Measurements from ENCODE around the gene C9orf40.
A peak's percentile ranks its signal among the peaks of the same experiment; 100 is the strongest.

The C9orf40 gene, protein sequence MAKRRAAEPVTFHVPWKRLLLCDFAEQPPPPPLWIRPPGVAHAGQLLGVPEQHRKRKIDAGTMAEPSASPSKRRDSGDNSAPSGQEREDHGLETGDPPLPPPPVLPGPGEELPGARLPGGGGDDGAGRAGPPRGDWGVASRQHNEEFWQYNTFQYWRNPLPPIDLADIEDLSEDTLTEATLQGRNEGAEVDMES

DNA sequence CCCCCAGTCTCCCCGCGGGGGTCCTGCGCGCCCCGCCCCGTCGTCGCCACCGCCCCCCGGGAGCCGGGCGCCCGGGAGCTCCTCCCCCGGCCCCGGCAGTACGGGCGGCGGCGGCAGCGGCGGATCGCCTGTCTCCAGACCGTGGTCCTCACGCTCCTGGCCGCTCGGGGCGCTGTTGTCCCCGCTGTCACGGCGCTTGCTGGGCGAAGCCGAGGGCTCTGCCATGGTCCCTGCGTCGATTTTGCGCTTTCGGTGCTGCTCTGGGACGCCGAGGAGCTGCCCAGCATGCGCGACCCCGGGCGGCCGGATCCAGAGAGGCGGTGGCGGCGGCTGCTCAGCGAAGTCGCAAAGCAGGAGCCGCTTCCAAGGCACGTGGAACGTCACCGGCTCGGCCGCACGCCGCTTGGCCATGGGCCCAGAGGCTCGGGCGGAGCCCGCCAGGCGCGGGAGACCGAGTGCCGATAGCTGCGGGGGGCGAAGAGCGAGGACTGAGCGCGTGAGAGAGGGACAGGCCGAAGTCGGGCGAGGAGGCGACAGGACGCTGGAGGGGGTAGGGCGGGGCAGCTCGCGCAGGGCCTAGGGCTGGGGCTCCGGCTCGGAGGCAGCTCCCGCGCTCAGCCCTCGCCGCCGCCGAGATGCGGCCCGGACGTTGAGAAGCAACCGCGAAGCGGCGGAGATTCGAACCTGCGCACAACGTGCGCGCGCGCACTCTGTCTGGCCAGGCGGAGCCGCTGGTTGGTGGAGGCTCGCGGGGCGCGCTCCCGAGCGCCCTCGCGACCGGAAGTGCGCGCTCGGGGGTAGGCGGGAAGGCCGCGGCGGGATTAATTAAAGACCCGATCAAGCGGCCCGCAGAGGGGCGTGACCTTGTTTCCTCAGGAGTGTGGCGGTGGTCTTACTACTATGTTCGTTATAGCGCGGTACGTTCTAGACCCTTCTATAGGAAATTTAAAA, at the start of gene C9orf40:
Gene C9orf40, minus strand, starts transcription at position 712 of the 951 bp plus-strand sequence. Its CDS starts 301 bp downstream, at position 411.
- peak; percentile 95 for DNase-seq (ENCODE audit: extremely low read depth, insufficient read length)
- Histone ChIP-seq H3K36me3 (ENCODE audit: control insufficient read depth, insufficient read depth, low read length) (no peaks in the 10 kb centered on the region), H3K4me3 (replicated peaks; ENCODE audit: low read depth, low read length) (peak within 1 kb of the TSS; percentile 99), H3K27me3 (replicated peaks; ENCODE audit: control insufficient read depth, insufficient read depth, low read length) (no peaks in the 10 kb centered on the region)
- TF ChIP-seq, protein P1, sequence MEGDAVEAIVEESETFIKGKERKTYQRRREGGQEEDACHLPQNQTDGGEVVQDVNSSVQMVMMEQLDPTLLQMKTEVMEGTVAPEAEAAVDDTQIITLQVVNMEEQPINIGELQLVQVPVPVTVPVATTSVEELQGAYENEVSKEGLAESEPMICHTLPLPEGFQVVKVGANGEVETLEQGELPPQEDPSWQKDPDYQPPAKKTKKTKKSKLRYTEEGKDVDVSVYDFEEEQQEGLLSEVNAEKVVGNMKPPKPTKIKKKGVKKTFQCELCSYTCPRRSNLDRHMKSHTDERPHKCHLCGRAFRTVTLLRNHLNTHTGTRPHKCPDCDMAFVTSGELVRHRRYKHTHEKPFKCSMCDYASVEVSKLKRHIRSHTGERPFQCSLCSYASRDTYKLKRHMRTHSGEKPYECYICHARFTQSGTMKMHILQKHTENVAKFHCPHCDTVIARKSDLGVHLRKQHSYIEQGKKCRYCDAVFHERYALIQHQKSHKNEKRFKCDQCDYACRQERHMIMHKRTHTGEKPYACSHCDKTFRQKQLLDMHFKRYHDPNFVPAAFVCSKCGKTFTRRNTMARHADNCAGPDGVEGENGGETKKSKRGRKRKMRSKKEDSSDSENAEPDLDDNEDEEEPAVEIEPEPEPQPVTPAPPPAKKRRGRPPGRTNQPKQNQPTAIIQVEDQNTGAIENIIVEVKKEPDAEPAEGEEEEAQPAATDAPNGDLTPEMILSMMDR (IDR thresholded peaks at IDR 0.05; ENCODE audit: insufficient read depth, low read length, poor library complexity, severe bottlenecking): peak; percentile 83

DNA sequence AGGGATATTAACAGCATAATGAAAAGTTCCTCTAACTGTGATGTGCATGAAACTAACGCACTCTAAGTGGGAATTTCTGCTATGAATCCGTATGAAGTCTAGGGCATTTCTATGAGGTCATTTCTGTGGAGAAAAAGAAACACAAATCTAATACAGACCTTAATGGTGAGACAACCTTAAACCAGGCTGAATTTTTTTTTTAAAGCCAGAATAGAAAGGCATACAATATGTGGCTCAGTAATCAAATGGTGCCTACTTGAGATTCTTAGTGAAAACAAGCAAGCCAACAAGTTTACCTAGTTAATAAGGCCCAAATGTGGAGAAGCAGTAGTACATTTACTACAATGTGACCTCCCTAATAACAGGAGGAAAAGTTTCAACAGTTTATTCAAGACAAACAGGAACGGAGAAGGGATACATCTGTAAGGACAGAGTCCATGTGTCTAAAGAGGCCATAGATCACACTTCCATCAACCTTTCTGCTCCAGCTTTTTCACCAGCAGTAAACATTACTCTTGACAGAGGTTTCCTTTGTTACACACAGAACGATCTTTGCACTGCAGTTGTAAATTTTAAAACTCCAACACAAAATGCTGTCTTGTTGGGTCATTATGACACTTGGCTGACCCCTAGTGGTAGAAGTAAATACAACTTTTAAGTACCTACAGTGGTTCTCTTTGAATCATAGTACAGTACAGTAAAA, 49.2 kb upstream of the C9orf40 start:
- H3K4me3 ChIP-seq (replicated peaks; ENCODE audit: low read depth, low read length): no peak overlapping the region

DNA sequence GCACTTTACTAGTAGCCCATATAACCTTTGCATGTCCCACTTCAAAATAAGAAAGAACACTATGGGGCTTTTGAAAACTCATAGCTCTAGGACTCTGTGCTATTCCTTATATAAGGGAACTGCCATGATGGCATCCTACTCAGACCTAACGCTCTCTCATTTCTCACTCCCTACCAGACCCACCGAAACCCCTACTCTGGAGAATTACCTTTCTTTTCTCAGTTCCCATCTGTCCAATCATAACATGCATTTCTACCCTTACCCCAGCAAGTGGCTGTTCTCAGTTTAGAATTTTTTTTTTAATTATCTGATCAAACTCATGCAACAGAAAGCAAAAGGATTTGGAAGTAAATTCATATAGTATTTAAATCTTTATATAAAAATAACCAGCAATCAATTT, 48.1 kb upstream of the C9orf40 start:
- DNase-seq (ENCODE audit: extremely low read depth, insufficient read length): no peak
- H3K27me3 ChIP-seq (replicated peaks; ENCODE audit: control insufficient read depth, insufficient read depth, low read length): no peaks in the 10 kb centered on the region
- no peaks in the 10 kb centered on the region; the same call in 1 of the 2 replicates for H3K36me3 ChIP-seq (ENCODE audit: control insufficient read depth, insufficient read depth, low read length)
- TF ChIP-seq, protein P1 (IDR thresholded peaks at IDR 0.05; ENCODE audit: insufficient read depth, low read length, poor library complexity, severe bottlenecking): no peak
- no peak overlapping the region for H3K4me3 ChIP-seq (replicated peaks; ENCODE audit: low read depth, low read length)

More for the DNA sequence above, 49.2 kb upstream of the C9orf40 start:
- TF ChIP-seq, protein P1 (IDR thresholded peaks at IDR 0.05; ENCODE audit: insufficient read depth, low read length, poor library complexity, severe bottlenecking): peak; percentile 60
- peak; percentile 32 for DNase-seq (ENCODE audit: extremely low read depth, insufficient read length)
- H3K36me3 ChIP-seq (ENCODE audit: control insufficient read depth, insufficient read depth, low read length): no peaks in the 10 kb centered on the region; the same call in 1 of the 2 replicates
- H3K27me3 ChIP-seq (replicated peaks; ENCODE audit: control insufficient read depth, insufficient read depth, low read length): no peaks in the 10 kb centered on the region

DNA sequence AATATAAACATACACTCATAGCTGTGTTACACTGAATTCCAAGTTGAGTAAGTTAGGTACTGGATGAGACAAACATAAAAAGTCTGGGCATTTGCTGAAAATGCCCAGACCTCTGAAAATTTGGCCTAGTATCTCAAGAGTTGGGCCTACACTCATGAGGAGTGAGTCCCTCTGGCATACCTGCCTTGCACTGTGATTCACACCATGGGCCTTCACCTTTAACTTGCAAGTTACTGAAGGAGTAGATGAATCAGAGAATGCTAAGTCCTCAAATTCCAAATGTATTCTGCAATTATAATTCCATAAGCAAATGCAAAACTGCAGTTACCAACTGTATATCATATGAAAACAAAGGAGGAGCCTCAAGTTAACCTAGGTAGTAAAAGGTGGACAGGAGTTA, 32.3 kb upstream of the C9orf40 start:
- no peaks in the 10 kb centered on the region for H3K27me3 ChIP-seq (replicated peaks; ENCODE audit: control insufficient read depth, insufficient read depth, low read length)
- no peak overlapping the region for H3K4me3 ChIP-seq (replicated peaks; ENCODE audit: low read depth, low read length)

DNA sequence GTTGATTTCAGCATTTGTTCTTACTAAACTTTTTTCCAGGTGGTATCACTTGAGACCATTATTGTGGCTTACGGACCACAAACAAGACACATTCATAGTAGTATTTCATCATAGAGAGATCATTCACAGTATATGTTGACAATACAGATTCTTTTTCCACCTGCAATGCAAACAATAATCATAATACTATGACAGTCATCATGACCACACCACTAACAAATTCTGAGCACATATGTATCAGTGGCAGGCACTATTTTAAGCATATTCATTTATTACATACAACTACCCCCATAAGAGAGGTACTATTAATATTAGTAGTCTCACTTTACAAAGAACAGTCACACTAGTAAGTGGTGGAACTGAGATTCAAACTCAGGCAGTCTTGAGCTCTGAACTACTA, 31.0 kb upstream of the C9orf40 start:
- no peak for DNase-seq (ENCODE audit: extremely low read depth, insufficient read length)
- Histone ChIP-seq H3K27me3 (replicated peaks; ENCODE audit: control insufficient read depth, insufficient read depth, low read length) (no peaks in the 10 kb centered on the region), H3K4me3 (replicated peaks; ENCODE audit: low read depth, low read length) (no peak overlapping the region), H3K36me3 (ENCODE audit: control insufficient read depth, insufficient read depth, low read length) (no peaks in the 10 kb centered on the region; the same call in 1 of the 2 replicates)
- TF ChIP-seq, protein P1 (IDR thresholded peaks at IDR 0.05; ENCODE audit: insufficient read depth, low read length, poor library complexity, severe bottlenecking): no peak

More for the DNA sequence above, 32.3 kb upstream of the C9orf40 start:
- no peak for DNase-seq (ENCODE audit: extremely low read depth, insufficient read length)
- TF ChIP-seq, protein P1 (IDR thresholded peaks at IDR 0.05; ENCODE audit: insufficient read depth, low read length, poor library complexity, severe bottlenecking): no peak
- H3K36me3 ChIP-seq (ENCODE audit: control insufficient read depth, insufficient read depth, low read length): no peaks in the 10 kb centered on the region
